GM23338 (cell line): ENCODE data around the gene VAMP8. TPM values are rescaled to one million over a fixed set of nuclear protein-coding genes. Genes with fewer than 3 reads are reported as not detected.
A peak's percentile ranks its signal among the peaks of the same experiment; 100 is the strongest.

Source experiments
- ATAC-seq: fragments of 200-7000 bp; cut with Tn5 transposase; 3 replicates; pipeline ENCODE4 v1.9.1; 2020
- DNase-seq: peaks from one replicate; pipeline ENCODE4 v3.0.0-alpha.2; 2015; ENCODE audit warnings: low spot score
- H2AFZ ChIP-seq: fragments of 200-600 bp; sonication (generic); 2 replicates; pipeline ENCODE4 v1.8.0; 2016; ENCODE audit warnings: antibody characterized with exemption, mild to moderate bottlenecking, moderate library complexity
- H3F3A ChIP-seq: fragments of 200-600 bp; sonication (generic); replicated peaks from 2 replicates; pipeline ENCODE4 v1.8.0; 2017; ENCODE audit warnings: antibody characterized with exemption, mixed run types, low read depth
- H3K27ac ChIP-seq: fragments of 200-600 bp; sonication (generic); 2 replicates; pipeline ENCODE4 v1.6.1; 2016; ENCODE audit warnings: low read depth
- H3K27me3 ChIP-seq: fragments of 200-600 bp; sonication (generic); 2 replicates; pipeline ENCODE4 v1.8.0; 2016; ENCODE audit warnings: mild to moderate bottlenecking, mixed run types, moderate library complexity; ENCODE audit not compliant: insufficient read depth
- H3K36me3 ChIP-seq: fragments of 200-600 bp; sonication (generic); 2 replicates; pipeline ENCODE4 v1.8.0; 2016; ENCODE audit warnings: mild to moderate bottlenecking; ENCODE audit not compliant: insufficient read depth
- H3K4me1 ChIP-seq: fragments of 200-600 bp; sonication (generic); 2 replicates; pipeline ENCODE4 v1.8.0; 2016; ENCODE audit warnings: mild to moderate bottlenecking, moderate library complexity; ENCODE audit not compliant: insufficient read depth
- H3K4me2 ChIP-seq: fragments of 200-600 bp; sonication (generic); 2 replicates; pipeline ENCODE4 v1.7.1; 2017; ENCODE audit warnings: mixed run types
- H3K4me3 ChIP-seq: fragments of 200-600 bp; sonication (generic); 2 replicates; pipeline ENCODE4 v1.6.1; 2016; ENCODE audit warnings: mixed run types
- H3K79me2 ChIP-seq: fragments of 200-600 bp; sonication (generic); replicated peaks from 2 replicates; pipeline ENCODE4 v1.8.0; 2017; ENCODE audit warnings: mild to moderate bottlenecking; ENCODE audit not compliant: insufficient read depth
- H3K9me2 ChIP-seq: fragments of 200-600 bp; sonication (generic); 2 replicates; pipeline ENCODE4 v1.8.0; 2017; ENCODE audit not compliant: insufficient read depth
- H4K20me1 ChIP-seq: fragments of 200-600 bp; sonication (generic); replicated peaks from 2 replicates; pipeline ENCODE4 v1.8.0; 2017; ENCODE audit warnings: mild to moderate bottlenecking; ENCODE audit not compliant: insufficient read depth
- H3K27ac Mint-ChIP-seq: 2 replicates; pipeline ENCODE4 v1.8.0; 2020; ENCODE audit warnings: inconsistent platforms, mild to moderate bottlenecking, moderate library complexity, mixed read lengths
- H3K27me3 Mint-ChIP-seq: 3 replicates; pipeline ENCODE4 v1.8.0; 2022; ENCODE audit warnings: low read depth, mild to moderate bottlenecking, moderate library complexity, mixed read lengths, inconsistent platforms; ENCODE audit not compliant: insufficient read depth, poor library complexity
- H3K36me3 Mint-ChIP-seq: 3 replicates; pipeline ENCODE4 v1.8.0; 2021; ENCODE audit warnings: low read depth, mild to moderate bottlenecking, inconsistent platforms, moderate library complexity, mixed read lengths
- H3K4me1 Mint-ChIP-seq: 3 replicates; pipeline ENCODE4 v1.8.0; 2020; ENCODE audit warnings: mild to moderate bottlenecking, inconsistent platforms, mixed read lengths
- H3K4me3 Mint-ChIP-seq: 3 replicates; pipeline ENCODE4 v1.8.0; 2021; ENCODE audit warnings: moderate library complexity, mild to moderate bottlenecking, inconsistent platforms, mixed read lengths
- H3K9me3 Mint-ChIP-seq: 3 replicates; pipeline ENCODE4 v1.8.0; 2020; ENCODE audit warnings: moderate library complexity, mild to moderate bottlenecking, inconsistent platforms, mixed read lengths
- POLR2AphosphoS5 ChIP-seq: IDR thresholded peaks from 2 replicates; pipeline ENCODE4 v1.6.1; 2016; ENCODE audit warnings: antibody characterized with exemption, low read depth
- ZNF114 ChIP-seq: fragments of 250-450 bp; sonication (Bioruptor Pico); IDR thresholded peaks from 2 replicates; pipeline ENCODE4 v1.5.0; 2020; ENCODE audit warnings: mild to moderate bottlenecking, moderate library complexity
- long read RNA-seq: library from polyadenylated mRNA; unstranded; transcript quantifications from one replicate; pipeline ENCODE4 v2.0.0, GENCODE V29; 2020; ENCODE audit not compliant: unreplicated experiment
- polyA plus RNA-seq: library from polyadenylated mRNA; unstranded; fragments of >200 nt; fragmentation: Nextera tagmentation; extraction: Ambion mirVana; gene quantifications from 2 replicates; pipeline ENCODE4 v1.2.1, GENCODE V29; 2016
- total RNA-seq: library from RNA; depleted of rRNA; stranded (reverse); fragments of >200 nt; shearing (Covaris generic); gene quantifications from 2 replicates; pipeline ENCODE4 v1.2.3, GENCODE V29; 2014; rRNA removed
- TF ChIP-seq, protein P1 (sequence below): fragments of 250-450 bp; sonication (Bioruptor Pico); IDR thresholded peaks from 2 replicates; pipeline ENCODE4 v1.5.0; 2020; ENCODE audit warnings: mild to moderate bottlenecking, moderate library complexity

The VAMP8 gene
- 16.3 and 17.4 TPM in 2 replicates for total RNA-seq
- 71.7 and 73.0 TPM in 2 replicates for polyA plus RNA-seq
- long read RNA-seq, transcript VAMP8-201 (3 exons, 774 nt), result major isoform, 12 of 14 reads
- long read RNA-seq, partial matches to known transcripts, result 2 of 14 reads
- long read RNA-seq, other reads (novel, unspliced or antisense), result 0 of 14 reads

DNA sequence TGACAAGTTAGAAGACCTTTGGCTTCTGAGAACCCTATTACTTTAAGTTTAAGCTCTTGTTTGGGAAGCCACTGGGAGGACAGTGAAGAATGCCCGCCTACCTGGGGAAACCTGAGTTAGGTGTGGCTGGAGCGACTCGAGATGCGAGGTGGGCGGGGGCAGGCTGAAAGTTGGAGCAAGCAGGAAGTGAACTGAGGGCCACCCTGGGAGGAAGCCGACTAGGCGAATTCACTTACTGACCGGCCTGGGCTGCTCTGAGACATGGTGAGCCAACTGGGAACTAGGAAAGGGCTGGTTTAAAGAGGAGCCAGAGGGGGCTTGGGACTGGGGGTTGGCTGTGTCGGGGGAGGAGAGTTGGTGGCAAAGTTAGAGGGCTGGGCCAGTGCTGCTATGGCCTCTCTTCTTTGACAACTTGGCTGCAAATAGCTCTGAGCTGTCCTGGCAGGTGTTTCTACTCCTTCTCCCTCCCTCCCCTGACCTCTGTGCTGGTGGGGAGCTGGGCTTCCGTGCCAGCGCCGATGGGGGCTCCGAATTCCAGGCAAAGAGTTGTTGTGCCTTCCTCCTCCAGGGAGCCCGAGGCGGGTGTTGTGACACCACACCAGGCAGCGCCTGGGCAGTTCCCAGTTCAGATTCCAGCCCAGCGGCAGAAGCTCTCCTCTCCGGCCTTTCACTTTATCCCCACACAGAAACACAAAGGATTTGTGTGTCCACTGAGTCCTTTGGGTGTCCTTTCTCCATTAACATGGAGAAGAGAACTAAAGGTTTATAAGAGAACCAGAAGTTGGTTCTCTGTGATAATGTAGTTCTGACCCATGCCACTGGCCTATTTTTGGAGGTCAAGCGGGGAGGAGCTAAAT lies at the start of gene VAMP8:
Gene VAMP8 (plus strand): TSS at position 201 of the 857 bp plus-strand sequence. CDS start 61 bp downstream, at position 262.
- Mint-ChIP-seq H3K9me3 (no peaks in the 10 kb centered on the region), H3K36me3 (peaks cover 6% of the 10 kb centered on the region; the same call in 1 of the 3 replicates), H3K4me3 (peak within 1 kb of the TSS; percentile 85), H3K27me3 (peaks cover 9% of the 10 kb centered on the region), H3K4me1 (peaks cover 32% of the 10 kb centered on the region), H3K27ac (peak within 1 kb of the TSS; percentile 91)
- ATAC-seq (peak; percentile 88), DNase-seq (peak; percentile 95)
- peaks cover 11% of the 10 kb centered on the region for H3K27me3 ChIP-seq
- no peaks in the 10 kb centered on the region for H3K79me2 ChIP-seq
- H3K4me3 ChIP-seq, result peak within 1 kb of the TSS; percentile 61
- no peaks in the 10 kb centered on the region for H3K9me2 ChIP-seq
- peak within 1 kb of the TSS; percentile 23 for H3K27ac ChIP-seq
- peak within 1 kb of the TSS; percentile 82 for H3K4me2 ChIP-seq
- no peaks in the 10 kb centered on the region for H4K20me1 ChIP-seq
- peak; percentile 58 for TF ChIP-seq POLR2AphosphoS5
- TF ChIP-seq, protein P1, sequence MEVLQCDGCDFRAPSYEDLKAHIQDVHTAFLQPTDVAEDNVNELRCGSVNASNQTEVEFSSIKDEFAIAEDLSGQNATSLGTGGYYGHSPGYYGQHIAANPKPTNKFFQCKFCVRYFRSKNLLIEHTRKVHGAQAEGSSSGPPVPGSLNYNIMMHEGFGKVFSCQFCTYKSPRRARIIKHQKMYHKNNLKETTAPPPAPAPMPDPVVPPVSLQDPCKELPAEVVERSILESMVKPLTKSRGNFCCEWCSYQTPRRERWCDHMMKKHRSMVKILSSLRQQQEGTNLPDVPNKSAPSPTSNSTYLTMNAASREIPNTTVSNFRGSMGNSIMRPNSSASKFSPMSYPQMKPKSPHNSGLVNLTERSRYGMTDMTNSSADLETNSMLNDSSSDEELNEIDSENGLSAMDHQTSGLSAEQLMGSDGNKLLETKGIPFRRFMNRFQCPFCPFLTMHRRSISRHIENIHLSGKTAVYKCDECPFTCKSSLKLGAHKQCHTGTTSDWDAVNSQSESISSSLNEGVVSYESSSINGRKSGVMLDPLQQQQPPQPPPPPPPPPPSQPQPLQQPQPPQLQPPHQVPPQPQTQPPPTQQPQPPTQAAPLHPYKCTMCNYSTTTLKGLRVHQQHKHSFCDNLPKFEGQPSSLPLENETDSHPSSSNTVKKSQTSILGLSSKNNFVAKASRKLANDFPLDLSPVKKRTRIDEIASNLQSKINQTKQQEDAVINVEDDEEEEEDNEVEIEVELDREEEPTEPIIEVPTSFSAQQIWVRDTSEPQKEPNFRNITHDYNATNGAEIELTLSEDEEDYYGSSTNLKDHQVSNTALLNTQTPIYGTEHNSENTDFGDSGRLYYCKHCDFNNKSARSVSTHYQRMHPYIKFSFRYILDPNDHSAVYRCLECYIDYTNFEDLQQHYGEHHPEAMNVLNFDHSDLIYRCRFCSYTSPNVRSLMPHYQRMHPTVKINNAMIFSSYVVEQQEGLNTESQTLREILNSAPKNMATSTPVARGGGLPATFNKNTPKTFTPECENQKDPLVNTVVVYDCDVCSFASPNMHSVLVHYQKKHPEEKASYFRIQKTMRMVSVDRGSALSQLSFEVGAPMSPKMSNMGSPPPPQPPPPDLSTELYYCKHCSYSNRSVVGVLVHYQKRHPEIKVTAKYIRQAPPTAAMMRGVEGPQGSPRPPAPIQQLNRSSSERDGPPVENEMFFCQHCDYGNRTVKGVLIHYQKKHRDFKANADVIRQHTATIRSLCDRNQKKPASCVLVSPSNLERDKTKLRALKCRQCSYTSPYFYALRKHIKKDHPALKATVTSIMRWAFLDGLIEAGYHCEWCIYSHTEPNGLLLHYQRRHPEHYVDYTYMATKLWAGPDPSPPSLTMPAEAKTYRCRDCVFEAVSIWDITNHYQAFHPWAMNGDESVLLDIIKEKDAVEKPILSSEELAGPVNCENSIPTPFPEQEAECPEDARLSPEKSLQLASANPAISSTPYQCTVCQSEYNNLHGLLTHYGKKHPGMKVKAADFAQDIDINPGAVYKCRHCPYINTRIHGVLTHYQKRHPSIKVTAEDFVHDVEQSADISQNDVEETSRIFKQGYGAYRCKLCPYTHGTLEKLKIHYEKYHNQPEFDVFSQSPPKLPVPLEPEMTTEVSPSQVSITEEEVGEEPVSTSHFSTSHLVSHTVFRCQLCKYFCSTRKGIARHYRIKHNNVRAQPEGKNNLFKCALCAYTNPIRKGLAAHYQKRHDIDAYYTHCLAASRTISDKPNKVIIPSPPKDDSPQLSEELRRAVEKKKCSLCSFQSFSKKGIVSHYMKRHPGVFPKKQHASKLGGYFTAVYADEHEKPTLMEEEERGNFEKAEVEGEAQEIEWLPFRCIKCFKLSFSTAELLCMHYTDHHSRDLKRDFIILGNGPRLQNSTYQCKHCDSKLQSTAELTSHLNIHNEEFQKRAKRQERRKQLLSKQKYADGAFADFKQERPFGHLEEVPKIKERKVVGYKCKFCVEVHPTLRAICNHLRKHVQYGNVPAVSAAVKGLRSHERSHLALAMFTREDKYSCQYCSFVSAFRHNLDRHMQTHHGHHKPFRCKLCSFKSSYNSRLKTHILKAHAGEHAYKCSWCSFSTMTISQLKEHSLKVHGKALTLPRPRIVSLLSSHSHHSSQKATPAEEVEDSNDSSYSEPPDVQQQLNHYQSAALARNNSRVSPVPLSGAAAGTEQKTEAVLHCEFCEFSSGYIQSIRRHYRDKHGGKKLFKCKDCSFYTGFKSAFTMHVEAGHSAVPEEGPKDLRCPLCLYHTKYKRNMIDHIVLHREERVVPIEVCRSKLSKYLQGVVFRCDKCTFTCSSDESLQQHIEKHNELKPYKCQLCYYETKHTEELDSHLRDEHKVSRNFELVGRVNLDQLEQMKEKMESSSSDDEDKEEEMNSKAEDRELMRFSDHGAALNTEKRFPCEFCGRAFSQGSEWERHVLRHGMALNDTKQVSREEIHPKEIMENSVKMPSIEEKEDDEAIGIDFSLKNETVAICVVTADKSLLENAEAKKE (CRISPR knock-in tag), result no peak
- H3F3A ChIP-seq, result peaks cover 9% of the 10 kb centered on the region; the same call in 1 of the 2 replicates
- H3K4me1 ChIP-seq, result peaks cover 30% of the 10 kb centered on the region
- peak within 1 kb of the TSS; percentile 60 for H2AFZ ChIP-seq
- no peaks in the 10 kb centered on the region for H3K36me3 ChIP-seq

DNA sequence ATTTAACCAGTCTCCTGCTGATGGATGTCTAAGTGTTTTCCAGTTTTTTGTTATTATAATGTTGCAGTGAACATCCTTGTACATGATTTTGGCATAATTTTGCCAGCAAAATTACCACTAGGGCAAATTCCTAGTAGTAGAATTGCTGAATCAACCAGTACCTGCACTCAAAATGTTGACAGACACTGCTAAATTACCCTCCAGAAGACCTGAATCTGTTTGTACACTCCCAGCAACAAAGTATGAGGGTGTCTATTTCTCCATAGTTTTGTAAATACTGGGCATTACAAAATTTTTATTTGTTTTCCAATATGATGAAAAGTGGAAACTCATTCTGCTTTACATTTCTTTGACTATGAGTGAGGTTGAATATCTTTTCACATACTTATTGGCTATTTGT lies 49.6 kb upstream of the VAMP8 start:
- H3K27me3 ChIP-seq, result no peaks in the 10 kb centered on the region
- no peak overlapping the region for H3K4me2 ChIP-seq
- ATAC-seq, result no peak
- peaks cover 9% of the 10 kb centered on the region for H3K27me3 Mint-ChIP-seq
- H3K36me3 Mint-ChIP-seq, result no peaks in the 10 kb centered on the region
- no peak for DNase-seq
- no peak overlapping the region for H3K4me3 ChIP-seq
- H3K36me3 ChIP-seq, result no peaks in the 10 kb centered on the region
- no peaks in the 10 kb centered on the region for H3K79me2 ChIP-seq
- H3K27ac Mint-ChIP-seq, result no peak overlapping the region
- H4K20me1 ChIP-seq, result no peaks in the 10 kb centered on the region
- peaks cover 4% of the 10 kb centered on the region; the same call in 1 of the 2 replicates for H3K4me1 ChIP-seq
- H3K4me1 Mint-ChIP-seq, result peaks cover 20% of the 10 kb centered on the region
- no peak overlapping the region for H3K27ac ChIP-seq
- H2AFZ ChIP-seq, result no peak overlapping the region
- no peaks in the 10 kb centered on the region; the same call in 2 of the 3 replicates for H3K9me3 Mint-ChIP-seq
- H3F3A ChIP-seq, result no peaks in the 10 kb centered on the region
- H3K4me3 Mint-ChIP-seq, result no peak overlapping the region
- no peaks in the 10 kb centered on the region for H3K9me2 ChIP-seq
- TF ChIP-seq, protein P1 (CRISPR knock-in tag), result no peak
- TF ChIP-seq ZNF114 (CRISPR knock-in tag), result no peak
- TF ChIP-seq POLR2AphosphoS5, result no peak
